Midbrain (tissue), 1 donor: ENCODE data around the gene SLAIN1.

Source experiments
- DNase-seq: peaks from one replicate; lab custom pipeline; 2025; lab: John Stamatoyannopoulos, UW

The SLAIN1 gene

GRCh38 chr13:77751513-77752456 lies 54.3 kb downstream of the SLAIN1 start:
- DNase-seq: peak; percentile 76

- DNase-seq: no peak
These were observed 55.1 kb downstream of the SLAIN1 start for GRCh38 chr13:77752512-77753069.

GRCh38 chr13:77760893-77761292 lies 63.4 kb downstream of the SLAIN1 start:
- DNase-seq: no peak

- DNase-seq: no peak
These were observed 69.9 kb downstream of the SLAIN1 start for GRCh38 chr13:77767413-77767812.

GRCh38 chr13:77774181-77774580 lies 76.7 kb downstream of the SLAIN1 start:
- no peak for DNase-seq

- no peak for DNase-seq
These were observed 79.2 kb downstream of the SLAIN1 start for GRCh38 chr13:77776704-77777103.

- peak; percentile 59 for DNase-seq
These were observed 82.2 kb downstream of the SLAIN1 start for GRCh38 chr13:77779552-77780272.

GRCh38 chr13:77781808-77782207 lies 84.3 kb downstream of the SLAIN1 start:
- DNase-seq: peak; percentile 12

GRCh38 chr13:77784515-77784914 lies 87.0 kb downstream of the SLAIN1 start:
- DNase-seq: no peak

- DNase-seq: no peak
These were observed 89.3 kb downstream of the SLAIN1 start for GRCh38 chr13:77786695-77787287.

- no peak for DNase-seq
These were observed 91.9 kb downstream of the SLAIN1 start for GRCh38 chr13:77789376-77789775.

- no peak for DNase-seq
These were observed 102.7 kb downstream of the SLAIN1 start for GRCh38 chr13:77800219-77800618.

- DNase-seq: no peak
These were observed 109.0 kb downstream of the SLAIN1 start for GRCh38 chr13:77806518-77806917.

- DNase-seq: no peak
These were observed 110.1 kb downstream of the SLAIN1 start for GRCh38 chr13:77807431-77808135.

- peak; percentile 9 for DNase-seq
These were observed 112.9 kb downstream of the SLAIN1 start for GRCh38 chr13:77810430-77810829.

- DNase-seq: no peak
These were observed 113.4 kb downstream of the SLAIN1 start for GRCh38 chr13:77810878-77811277.

- no peak for DNase-seq
These were observed 113.9 kb downstream of the SLAIN1 start for GRCh38 chr13:77811381-77811780.

- no peak for DNase-seq
These were observed 114.5 kb downstream of the SLAIN1 start for GRCh38 chr13:77811981-77812380.
